PFSK-1 (cell line): Measurements from ENCODE around the gene SKIC2.

Experiments used
- FOXP2 ChIP-seq: optimal IDR thresholded peaks from 2 replicates; pipeline ENCODE3; 2011; ENCODE audit warnings: borderline replicate concordance, control low read depth, inconsistent platforms; ENCODE audit not compliant: insufficient read depth; ENCODE audit errors: extremely low read length, extremely low read depth
- POLR2AphosphoS5 ChIP-seq: IDR thresholded peaks from 2 replicates; pipeline ENCODE4 v1.6.1; 2012; ENCODE audit warnings: low read depth, mild to moderate bottlenecking, control low read depth, low read length, moderate library complexity
- SIN3A ChIP-seq: IDR thresholded peaks from 2 replicates; pipeline ENCODE4 v1.6.1; 2012; ENCODE audit warnings: mild to moderate bottlenecking, low read length, moderate library complexity, borderline replicate concordance; ENCODE audit not compliant: insufficient read depth
- TAF1 ChIP-seq: IDR thresholded peaks from 2 replicates; pipeline ENCODE4 v1.6.1; 2012; ENCODE audit warnings: low read length, control low read depth, borderline replicate concordance; ENCODE audit not compliant: insufficient read depth
- TF ChIP-seq, protein P1 (sequence below), 2 experiments: IDR thresholded peaks; 2 replicates each; pipeline versions ENCODE4 v1.6.1 to v1.8.0; 2011 to 2012; ENCODE audit warnings: low read depth in 2 of 2, low read length in 2 of 2, control low read depth in 1 of 2, inconsistent platforms in 1 of 2, mild to moderate bottlenecking in 1 of 2, moderate library complexity in 1 of 2; ENCODE audit not compliant: insufficient read depth in 1 of 2

The SKIC2 gene

DNA sequence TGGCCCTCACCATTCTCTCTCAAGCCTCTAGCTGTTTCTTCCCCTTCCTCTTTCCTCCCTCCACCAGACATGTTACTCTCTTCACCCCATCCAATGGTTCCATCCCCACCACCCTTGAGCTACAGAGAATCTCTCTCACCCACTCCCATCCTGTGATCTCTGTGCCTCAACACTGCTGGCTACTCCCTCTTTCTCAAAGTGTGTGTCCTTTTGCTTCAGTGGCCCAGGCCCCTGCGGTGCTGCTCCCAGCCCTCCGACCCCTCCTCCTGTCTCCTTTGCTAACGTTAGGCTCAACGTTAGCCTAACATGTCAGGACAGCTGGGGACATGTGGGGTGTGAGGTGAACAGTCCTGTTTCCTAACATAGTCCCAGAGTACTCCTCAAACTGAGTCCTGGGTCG, 6.1 kb upstream of the SKIC2 start:
- TF ChIP-seq SIN3A, result no peak
- no peak for TF ChIP-seq POLR2AphosphoS5
- TF ChIP-seq, protein P1, sequence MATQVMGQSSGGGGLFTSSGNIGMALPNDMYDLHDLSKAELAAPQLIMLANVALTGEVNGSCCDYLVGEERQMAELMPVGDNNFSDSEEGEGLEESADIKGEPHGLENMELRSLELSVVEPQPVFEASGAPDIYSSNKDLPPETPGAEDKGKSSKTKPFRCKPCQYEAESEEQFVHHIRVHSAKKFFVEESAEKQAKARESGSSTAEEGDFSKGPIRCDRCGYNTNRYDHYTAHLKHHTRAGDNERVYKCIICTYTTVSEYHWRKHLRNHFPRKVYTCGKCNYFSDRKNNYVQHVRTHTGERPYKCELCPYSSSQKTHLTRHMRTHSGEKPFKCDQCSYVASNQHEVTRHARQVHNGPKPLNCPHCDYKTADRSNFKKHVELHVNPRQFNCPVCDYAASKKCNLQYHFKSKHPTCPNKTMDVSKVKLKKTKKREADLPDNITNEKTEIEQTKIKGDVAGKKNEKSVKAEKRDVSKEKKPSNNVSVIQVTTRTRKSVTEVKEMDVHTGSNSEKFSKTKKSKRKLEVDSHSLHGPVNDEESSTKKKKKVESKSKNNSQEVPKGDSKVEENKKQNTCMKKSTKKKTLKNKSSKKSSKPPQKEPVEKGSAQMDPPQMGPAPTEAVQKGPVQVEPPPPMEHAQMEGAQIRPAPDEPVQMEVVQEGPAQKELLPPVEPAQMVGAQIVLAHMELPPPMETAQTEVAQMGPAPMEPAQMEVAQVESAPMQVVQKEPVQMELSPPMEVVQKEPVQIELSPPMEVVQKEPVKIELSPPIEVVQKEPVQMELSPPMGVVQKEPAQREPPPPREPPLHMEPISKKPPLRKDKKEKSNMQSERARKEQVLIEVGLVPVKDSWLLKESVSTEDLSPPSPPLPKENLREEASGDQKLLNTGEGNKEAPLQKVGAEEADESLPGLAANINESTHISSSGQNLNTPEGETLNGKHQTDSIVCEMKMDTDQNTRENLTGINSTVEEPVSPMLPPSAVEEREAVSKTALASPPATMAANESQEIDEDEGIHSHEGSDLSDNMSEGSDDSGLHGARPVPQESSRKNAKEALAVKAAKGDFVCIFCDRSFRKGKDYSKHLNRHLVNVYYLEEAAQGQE (IDR thresholded peaks at IDR 0.05; ENCODE audit: insufficient read depth in 1 of 2, low read depth in 2 of 2, low read length in 2 of 2), result no peak
- no peak for TF ChIP-seq FOXP2
- no peak for TF ChIP-seq TAF1

DNA sequence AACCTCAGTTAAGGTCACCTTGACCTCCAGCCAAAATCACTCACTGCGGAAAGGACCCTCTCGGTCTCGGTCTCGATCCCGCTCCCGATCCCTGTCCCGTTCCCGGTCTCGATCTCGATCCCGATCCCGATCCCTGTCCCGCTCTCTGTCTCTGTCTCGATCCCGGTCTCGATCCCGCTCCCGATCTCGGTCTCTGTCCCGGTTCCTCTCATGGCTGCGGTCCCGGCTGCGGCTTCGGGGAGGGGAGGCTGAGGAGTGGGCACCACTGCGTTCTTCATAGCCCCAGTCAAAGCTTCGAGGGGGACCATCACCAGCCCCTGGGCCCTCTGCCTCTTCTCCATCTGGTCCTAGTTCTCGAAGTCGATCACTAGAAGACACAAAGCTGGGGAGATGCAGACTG, 4.5 kb upstream of the SKIC2 start:
- TF ChIP-seq SIN3A, result no peak
- no peak for TF ChIP-seq FOXP2
- TF ChIP-seq TAF1, result no peak
- TF ChIP-seq POLR2AphosphoS5, result no peak
- TF ChIP-seq, protein P1 (IDR thresholded peaks at IDR 0.05; ENCODE audit: insufficient read depth in 1 of 2, low read depth in 2 of 2, low read length in 2 of 2), result no peak

DNA sequence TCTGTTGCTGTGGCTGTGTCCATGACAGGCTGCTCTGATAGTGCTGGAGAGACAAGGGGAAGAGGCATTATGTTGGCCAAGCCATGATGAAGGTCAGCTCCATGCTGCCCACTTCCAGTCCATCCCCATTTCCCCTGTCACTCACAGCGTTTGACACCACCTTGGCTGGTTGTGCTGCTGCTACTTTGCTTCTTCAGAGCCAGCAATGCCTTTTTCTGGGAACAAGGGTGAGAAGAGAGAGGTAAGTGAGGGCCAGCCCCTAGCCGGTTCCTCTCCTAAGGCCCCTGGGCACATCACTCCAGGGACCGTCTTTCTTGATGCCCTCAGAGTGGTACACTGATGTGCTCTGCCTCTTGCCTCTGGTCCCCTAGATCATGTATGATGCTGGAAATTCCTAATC, 2.2 kb upstream of the SKIC2 start:
- TF ChIP-seq FOXP2 (no peak), SIN3A (no peak), TAF1 (no peak), POLR2AphosphoS5 (no peak)
- TF ChIP-seq, protein P1 (IDR thresholded peaks at IDR 0.05; ENCODE audit: insufficient read depth in 1 of 2, low read depth in 2 of 2, low read length in 2 of 2), result no peak

DNA sequence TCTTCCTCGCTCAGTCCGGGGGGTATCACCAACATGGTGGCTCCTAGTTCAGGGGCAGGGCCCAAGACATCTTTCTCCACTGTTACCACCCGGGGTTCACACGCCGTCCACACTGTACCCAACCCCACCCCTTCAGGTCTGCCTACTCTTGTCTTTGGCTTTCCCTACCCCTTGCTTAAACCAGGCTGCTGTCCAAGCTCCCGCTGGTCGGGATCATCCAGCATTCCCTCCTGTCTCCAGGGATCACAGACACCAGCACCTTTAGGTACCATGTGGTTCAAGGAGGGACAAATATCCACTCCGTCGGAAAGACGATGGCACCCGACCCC, 599 bp upstream of the SKIC2 start:
- no peak for TF ChIP-seq TAF1
- TF ChIP-seq FOXP2, result no peak
- TF ChIP-seq SIN3A, result no peak
- TF ChIP-seq, protein P1 (IDR thresholded peaks at IDR 0.05; ENCODE audit: insufficient read depth in 1 of 2, low read depth in 2 of 2, low read length in 2 of 2), result no peak; a peak in 1 of 4 replicates
- TF ChIP-seq POLR2AphosphoS5, result no peak

DNA sequence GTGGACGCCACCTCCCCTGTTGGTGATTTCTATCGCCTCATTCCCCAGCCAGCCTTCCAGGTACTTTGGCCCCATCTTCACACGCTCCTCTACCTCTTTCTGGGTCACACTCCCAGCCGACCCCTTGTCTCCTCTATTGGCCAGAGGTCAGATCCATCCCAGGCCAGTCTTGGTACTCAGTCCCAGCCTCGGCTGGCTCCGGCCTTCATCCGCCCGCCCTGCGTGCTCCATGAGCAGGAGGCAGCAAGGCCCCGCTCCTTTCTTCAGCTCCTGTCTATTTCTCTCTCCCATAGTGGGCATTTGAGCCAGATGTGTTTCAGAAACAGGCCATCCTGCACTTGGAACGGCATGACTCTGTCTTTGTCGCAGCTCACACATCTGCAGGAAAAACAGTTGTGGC, 2.6 kb downstream of the SKIC2 start:
- TF ChIP-seq TAF1 (no peak), SIN3A (no peak), POLR2AphosphoS5 (no peak), FOXP2 (no peak)
- TF ChIP-seq, protein P1 (IDR thresholded peaks at IDR 0.05; ENCODE audit: insufficient read depth in 1 of 2, low read depth in 2 of 2, low read length in 2 of 2), result no peak
